Measurements from ENCODE around the gene SLC35F3. TPM values are rescaled to one million over a fixed set of nuclear protein-coding genes. Genes with fewer than 3 reads are reported as not detected.

SLC35F3 gene
- total and polyA plus RNA-seq, 4 donors: 0.01 to 0.37 (median 0.08) TPM; not detected in 1

DNA sequence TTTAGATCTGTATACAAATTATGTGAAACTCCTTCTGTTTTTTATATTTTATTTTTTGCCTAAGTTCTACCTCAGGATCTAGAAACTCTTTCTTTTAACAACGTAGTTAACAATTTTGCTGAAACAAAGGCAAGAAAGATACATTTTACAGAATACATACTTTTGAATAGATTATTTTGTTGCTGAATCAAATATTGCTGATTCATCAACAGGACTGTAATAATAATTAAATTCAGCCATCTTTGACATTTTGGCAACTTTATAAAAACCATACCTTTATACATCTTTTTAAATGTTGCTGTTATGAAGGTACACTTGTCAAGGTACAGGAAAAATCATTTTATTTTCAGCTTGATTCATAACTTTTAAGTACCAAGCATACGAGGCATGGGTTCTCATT lies 458.1 kb downstream of the SLC35F3 start:
- no peak overlapping the region for H3K9ac ChIP-seq (ENCODE audit: low read depth in 1 of 2, low read length in 2 of 2)
- no peak for DNase-seq (ENCODE audit: low spot score)
- H3K27me3 ChIP-seq (ENCODE audit: control insufficient read depth in 4 of 4, insufficient read depth in 4 of 4, low read length in 3 of 4): no peaks in the 10 kb centered on the region
- 93% methylated on average over 2 of the region's 2 CpGs for WGBS
- no peaks in the 10 kb centered on the region for H3K36me3 ChIP-seq (ENCODE audit: control insufficient read depth in 4 of 4, insufficient read depth in 3 of 4, low read depth in 1 of 4, low read length in 3 of 4)
- no peaks in the 10 kb centered on the region for H3K4me1 ChIP-seq (ENCODE audit: control insufficient read depth in 4 of 4, insufficient read depth in 4 of 4, low read length in 3 of 4)
- no peak overlapping the region for H3K27ac ChIP-seq (ENCODE audit: low read depth in 1 of 2, low read length in 2 of 2)
- TF ChIP-seq NR2F2 (IDR thresholded peaks at IDR 0.05) (no peak), HNF4G (IDR thresholded peaks at IDR 0.05) (no peak), TAF1 (conservative IDR thresholded peaks at IDR 0.05) (no peak), SP1 (IDR thresholded peaks at IDR 0.05) (no peak)
- TF ChIP-seq, protein P1, sequence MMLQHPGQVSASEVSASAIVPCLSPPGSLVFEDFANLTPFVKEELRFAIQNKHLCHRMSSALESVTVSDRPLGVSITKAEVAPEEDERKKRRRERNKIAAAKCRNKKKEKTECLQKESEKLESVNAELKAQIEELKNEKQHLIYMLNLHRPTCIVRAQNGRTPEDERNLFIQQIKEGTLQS (IDR thresholded peaks at IDR 0.05): no peak
- H3K4me3 ChIP-seq (ENCODE audit: low read depth in 1 of 3, low read length in 3 of 3): no peak overlapping the region
- H3K9me3 ChIP-seq (ENCODE audit: control insufficient read depth in 4 of 4, low read length in 3 of 4): no peaks in the 10 kb centered on the region

DNA sequence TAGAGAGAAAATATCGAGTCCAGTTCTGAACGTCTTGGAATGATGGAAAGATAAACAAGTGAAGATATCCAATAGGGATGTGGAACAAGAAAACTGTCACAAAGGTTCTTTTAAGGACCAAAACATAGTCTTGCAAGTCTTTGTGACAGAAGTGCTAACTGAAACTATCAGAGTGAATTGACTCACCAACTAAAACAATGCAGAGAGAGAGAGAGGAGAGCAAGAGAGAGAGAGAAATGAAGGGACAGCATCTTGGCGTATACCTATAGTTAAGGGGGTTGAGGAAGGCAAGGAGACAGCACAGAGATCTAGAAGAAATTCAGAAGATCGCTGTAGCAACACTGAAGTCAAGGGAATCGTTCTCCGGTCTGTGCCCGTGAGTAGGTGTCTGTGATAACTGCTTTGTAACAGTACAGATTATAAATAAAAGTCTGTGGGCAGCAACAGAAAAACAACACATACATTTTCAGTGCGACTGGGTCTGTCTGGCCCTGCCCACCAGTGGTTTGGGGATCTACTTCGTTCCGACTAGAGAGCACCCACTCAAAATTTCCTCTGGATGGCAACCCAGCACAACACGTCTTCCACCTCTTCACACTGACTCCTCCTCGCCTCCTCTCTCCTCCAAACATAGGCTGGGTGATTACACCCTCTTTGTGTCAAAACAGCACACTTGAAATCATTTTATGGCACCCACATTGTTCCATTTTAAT lies 464.0 kb downstream of the SLC35F3 start:
- no peaks in the 10 kb centered on the region for H3K27me3 ChIP-seq (ENCODE audit: control insufficient read depth in 4 of 4, insufficient read depth in 4 of 4, low read length in 3 of 4)
- TF ChIP-seq EGR1 (IDR thresholded peaks at IDR 0.05; ENCODE audit: low read depth in 2 of 2) (no peak), REST (IDR thresholded peaks at IDR 0.05) (no peak), ZBTB33 (IDR thresholded peaks at IDR 0.05) (no peak), SP1 (IDR thresholded peaks at IDR 0.05) (no peak), NR2F2 (IDR thresholded peaks at IDR 0.05) (no peak), FOXA2 (IDR thresholded peaks at IDR 0.05) (no peak), RAD21 (IDR thresholded peaks at IDR 0.05) (no peak), JUND (IDR thresholded peaks at IDR 0.05) (no peak), RXRA (IDR thresholded peaks at IDR 0.05) (no peak), HNF4G (IDR thresholded peaks at IDR 0.05) (no peak), GABPA (IDR thresholded peaks at IDR 0.05 in 1 of 2, conservative IDR thresholded peaks at IDR 0.05 in 1 of 2) (no peak), HNF4A (conservative IDR thresholded peaks at IDR 0.05) (no peak), TAF1 (conservative IDR thresholded peaks at IDR 0.05) (no peak)
- TF ChIP-seq, protein P1 (IDR thresholded peaks at IDR 0.05): no peak
- TF ChIP-seq, protein P2, sequence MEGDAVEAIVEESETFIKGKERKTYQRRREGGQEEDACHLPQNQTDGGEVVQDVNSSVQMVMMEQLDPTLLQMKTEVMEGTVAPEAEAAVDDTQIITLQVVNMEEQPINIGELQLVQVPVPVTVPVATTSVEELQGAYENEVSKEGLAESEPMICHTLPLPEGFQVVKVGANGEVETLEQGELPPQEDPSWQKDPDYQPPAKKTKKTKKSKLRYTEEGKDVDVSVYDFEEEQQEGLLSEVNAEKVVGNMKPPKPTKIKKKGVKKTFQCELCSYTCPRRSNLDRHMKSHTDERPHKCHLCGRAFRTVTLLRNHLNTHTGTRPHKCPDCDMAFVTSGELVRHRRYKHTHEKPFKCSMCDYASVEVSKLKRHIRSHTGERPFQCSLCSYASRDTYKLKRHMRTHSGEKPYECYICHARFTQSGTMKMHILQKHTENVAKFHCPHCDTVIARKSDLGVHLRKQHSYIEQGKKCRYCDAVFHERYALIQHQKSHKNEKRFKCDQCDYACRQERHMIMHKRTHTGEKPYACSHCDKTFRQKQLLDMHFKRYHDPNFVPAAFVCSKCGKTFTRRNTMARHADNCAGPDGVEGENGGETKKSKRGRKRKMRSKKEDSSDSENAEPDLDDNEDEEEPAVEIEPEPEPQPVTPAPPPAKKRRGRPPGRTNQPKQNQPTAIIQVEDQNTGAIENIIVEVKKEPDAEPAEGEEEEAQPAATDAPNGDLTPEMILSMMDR (IDR thresholded peaks at IDR 0.05; ENCODE audit: low read depth, low read length, missing input control): no peak
- TF ChIP-seq, protein P3, sequence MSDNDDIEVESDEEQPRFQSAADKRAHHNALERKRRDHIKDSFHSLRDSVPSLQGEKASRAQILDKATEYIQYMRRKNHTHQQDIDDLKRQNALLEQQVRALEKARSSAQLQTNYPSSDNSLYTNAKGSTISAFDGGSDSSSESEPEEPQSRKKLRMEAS (IDR thresholded peaks at IDR 0.05): no peak
- no peak overlapping the region for H3K9ac ChIP-seq (ENCODE audit: low read depth in 1 of 2, low read length in 2 of 2)
- DNase-seq (ENCODE audit: low spot score): no peak
- no peak overlapping the region for H3K27ac ChIP-seq (ENCODE audit: low read depth in 1 of 2, low read length in 2 of 2)
- WGBS: 83% methylated on average over 12 of the region's 12 CpGs
- no peak overlapping the region for H3K4me3 ChIP-seq (ENCODE audit: low read depth in 1 of 3, low read length in 3 of 3)
- H3K4me1 ChIP-seq (ENCODE audit: control insufficient read depth in 4 of 4, insufficient read depth in 4 of 4, low read length in 3 of 4): peaks cover 0 to 17% (median 9%) of the 10 kb centered on the region in 4 donors
- H3K9me3 ChIP-seq (ENCODE audit: control insufficient read depth in 4 of 4, low read length in 3 of 4): no peaks in the 10 kb centered on the region
- H3K36me3 ChIP-seq (ENCODE audit: control insufficient read depth in 4 of 4, insufficient read depth in 3 of 4, low read depth in 1 of 4, low read length in 3 of 4): no peaks in the 10 kb centered on the region
